ENCODE measurements around the gene TNFAIP8. TPM values are rescaled to one million over a fixed set of nuclear protein-coding genes. Genes with fewer than 3 reads are reported as not detected.

The TNFAIP8 gene
- total RNA-seq, 1 donor from 2014 or later = 17.1 TPM

DNA sequence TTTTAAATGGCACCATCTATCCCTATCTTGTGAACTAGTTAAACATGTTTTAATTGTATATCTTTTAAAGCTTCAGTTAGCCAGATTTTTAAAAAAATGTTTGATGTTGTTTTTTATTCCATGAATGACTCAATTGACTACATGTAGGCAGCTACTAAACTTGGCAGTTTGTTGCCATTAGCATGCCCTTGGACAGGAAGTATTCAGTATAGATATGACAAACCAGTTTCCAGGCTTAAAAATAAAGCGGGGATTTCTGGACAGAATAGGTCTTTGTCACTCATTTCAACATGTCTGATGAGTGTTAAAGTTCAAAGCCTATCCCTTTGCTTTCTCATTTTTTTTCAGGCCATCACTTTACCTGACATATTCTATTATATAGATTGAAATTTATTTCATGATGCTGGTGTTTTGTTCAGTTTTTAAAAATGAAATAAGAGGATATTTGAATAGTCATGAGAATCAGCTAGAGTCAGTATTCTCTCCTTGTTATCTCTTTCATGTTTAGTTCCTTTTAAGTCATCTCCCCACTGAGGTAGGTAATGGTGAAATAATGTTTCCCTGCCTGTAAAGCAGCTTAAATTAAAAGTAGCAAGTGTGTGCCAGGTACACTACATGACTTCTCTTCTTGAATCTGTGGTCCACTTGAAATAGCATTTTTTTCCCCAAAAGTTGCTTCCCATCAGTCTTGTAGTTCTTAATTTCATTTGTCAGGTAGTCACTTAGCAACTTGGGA, 11.9 kb downstream of the TNFAIP8 start:
- no peak for DNase-seq (ENCODE audit: low spot score)

DNA sequence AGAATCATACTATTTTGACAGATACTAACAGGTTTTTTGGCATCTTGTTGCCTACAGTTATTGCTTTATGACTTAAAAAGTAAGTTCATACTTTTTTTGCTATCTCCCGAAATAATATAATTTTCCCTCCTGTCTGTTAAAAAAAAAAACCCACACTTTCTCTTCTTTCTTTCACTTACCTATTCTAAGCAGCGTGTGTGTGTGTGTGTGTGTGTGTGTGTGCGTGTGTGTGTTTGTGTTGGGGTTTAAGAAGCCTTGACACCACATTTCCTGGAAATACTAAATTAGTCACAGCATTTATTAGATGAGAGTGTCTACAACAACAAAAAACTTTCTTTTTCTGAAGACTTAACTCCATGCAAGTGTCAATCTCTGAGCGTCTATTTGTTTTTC, 12.4 kb downstream of the TNFAIP8 start:
- no peak for DNase-seq (ENCODE audit: low spot score)

DNA sequence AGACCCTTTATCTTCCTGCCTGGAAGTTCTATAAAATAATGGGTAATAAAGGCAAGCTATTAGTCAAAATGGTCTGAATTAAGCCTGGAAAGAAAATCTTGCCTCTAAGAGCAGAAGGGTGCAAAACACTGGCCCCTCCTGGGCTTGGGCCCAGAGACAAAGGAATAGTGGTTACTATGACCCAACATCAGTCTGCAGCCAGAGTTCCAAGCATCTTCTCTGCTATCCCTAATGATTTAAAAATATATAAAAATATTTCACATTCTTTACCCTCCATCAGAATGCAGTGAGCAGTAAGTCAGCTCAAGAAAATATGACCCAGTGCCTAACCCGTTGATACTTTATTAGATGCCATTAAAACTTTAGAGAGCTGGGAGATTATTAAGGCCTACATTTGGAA, 14.7 kb downstream of the TNFAIP8 start:
- no peak for DNase-seq (ENCODE audit: low spot score)

DNA sequence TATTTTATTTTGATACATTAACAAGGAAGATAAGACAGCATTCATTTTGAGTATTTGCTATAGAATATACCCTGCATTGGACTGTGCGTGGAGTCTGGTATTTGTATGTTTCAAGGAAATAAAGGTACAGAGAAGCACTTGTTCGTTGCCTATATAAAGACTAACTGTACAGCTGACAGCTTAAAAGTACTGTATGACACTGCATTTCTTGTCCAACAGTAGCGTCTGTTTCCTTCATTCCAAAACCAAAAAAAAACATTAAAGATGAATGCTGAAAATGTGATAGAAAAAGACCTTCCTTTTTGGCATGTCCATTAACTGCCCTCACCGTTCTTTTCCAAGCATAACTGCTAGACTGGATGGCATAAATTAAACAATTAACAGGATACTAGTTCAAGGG, 15.3 kb downstream of the TNFAIP8 start:
- no peak for DNase-seq (ENCODE audit: low spot score)

DNA sequence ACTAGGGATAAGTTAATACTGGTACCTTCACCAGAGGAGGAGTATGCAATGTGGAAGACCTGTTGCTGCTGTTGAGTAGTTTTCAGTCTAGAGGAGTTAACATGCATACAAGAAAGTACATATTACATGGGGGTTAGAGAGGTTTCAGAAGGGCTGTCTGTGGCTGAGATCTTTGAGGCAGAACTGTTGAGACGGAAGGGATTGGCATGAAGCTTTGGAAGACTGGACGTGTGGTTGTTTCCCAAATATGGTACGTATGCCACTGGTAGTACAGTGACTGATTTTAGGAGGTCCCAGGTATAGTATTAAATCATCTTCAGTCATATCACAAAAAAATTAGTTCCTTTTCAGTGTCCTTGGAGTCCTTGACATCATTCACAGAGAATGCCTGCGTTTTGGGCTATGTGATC, 17.6 kb downstream of the TNFAIP8 start:
- no peak for DNase-seq (ENCODE audit: low spot score)

DNA sequence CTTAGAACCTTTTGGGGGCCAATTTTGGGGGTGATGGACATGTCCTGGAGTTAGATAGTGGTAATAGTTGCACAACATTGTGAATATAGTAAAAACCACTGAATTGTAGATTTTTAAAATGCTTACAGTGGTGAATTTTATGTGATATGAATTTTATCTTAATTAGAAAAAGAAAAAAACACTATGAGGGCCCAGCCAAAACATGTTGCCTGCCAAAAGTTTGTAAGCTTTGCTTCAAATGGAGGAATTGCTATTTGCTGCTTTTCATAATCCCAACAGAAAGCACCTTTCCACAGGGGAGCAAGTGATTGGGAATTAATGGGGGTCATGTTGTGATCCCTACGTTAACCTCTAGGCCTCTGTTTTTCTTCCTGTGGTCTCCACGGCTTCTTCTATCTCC, 19.1 kb downstream of the TNFAIP8 start:
- DNase-seq (ENCODE audit: low spot score) = no peak

DNA sequence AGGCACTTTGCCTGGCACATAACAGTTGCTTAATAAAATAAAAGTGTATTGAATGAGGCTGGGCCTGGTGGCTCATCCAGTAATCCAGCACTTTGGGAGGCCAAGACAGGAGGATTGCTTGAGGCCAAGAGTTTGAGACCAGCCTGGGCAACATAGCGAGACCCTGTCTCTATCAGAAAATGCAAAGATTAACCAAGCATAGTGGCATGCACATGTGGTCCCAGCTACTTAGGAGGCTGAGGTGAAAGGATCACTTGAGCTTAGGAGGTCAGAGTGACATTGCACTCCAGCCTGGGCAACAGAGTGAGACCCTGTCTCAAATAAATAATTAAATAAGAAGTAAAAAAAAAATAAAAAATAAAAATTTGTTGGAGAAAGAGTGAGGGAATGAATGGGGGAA, 21.2 kb downstream of the TNFAIP8 start:
- no peak for DNase-seq (ENCODE audit: low spot score)

DNA sequence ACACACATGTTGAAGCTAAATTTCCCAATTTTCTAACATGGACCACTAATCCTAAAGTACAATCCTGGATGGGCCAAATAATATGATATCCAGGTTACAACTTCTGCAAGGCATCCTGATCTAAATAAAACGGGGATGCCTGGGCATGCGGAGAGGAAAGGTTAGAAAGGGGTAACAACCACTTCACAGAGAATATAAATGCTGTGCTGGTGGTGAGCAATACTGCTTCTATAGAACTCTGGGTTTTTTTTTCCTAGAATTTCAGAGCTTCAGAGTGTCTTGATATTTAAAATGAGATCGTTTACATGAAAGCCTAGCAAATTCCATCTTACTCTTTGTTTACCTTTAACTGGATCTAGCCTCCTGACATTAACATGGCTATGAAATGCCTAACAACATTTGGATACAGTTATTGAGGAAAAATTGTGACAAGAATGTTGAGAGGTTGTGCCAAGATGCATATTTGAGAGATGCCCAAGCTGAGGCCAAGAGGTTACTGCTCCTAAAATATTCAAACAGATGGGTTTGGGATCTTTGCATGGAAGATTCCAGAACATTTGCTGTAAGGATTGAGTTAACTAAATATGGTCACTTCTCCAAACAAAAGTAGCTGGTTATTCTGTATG, 22.4 kb downstream of the TNFAIP8 start:
- DNase-seq (ENCODE audit: low spot score) = no peak

DNA sequence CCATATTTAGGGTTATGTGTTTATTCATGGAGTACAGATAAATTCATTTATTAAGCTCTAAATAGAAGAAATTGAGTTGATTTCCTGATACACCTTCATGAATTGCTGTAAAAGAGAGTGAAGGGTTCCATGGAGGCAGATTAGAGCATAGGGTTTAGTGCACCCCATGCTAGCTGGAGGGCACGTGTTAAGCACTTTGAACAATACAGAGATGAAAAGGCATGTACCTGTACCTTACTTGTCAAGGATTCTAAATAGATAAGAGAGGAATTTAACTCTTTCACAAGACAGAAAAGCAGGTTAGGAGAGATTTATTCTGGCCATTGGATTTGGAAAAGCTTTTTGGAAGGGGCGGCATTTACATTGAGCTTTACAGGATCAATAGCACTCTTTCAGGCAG, 23.3 kb downstream of the TNFAIP8 start:
- DNase-seq (ENCODE audit: low spot score) = no peak

DNA sequence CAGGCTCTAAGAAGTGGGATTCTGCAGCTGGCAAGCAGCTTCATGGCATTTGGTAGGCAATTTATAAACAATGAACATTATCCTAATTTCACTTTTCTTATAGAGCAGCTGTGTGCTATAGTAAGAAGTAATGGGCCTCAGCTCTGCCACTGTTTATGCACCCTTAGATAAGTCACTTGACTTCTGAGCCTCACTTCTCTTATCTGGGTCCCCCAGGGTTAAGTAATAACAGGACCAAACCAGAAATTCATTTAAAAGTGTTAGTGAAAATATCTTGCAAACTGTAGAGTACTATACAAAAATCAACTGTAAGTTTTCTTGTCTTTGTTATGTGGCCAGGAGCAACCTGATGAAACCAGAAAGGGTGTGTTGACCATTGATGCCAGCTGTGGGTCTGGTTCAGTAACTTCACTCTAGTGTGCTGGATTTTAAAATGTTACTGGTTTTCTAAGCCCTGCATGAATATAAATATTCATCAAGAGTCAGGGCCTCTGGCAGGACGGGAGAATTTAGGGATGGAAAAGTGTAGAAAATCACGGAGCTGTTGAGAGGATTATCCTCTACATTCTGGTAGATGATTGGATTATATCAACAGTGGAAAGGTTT, 24.2 kb downstream of the TNFAIP8 start:
- no peak for DNase-seq (ENCODE audit: low spot score)

DNA sequence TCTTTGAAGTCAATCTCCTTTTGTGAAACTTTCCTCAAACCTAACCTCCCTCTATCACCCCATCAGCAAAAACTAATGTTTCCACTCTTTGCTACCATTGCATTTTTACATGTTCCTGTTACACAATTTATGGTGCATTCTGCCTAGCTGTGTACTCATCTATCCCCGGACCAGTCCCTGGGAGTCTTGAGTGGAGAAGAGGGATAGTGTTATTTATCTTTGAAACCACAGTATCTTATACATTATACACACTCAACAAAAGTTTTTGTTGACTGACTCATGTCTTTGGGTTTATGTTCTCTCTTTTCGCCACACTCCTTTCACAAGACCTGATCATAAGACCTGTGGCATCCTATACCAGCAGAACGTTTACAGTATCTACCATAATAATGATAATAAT, 26.4 kb downstream of the TNFAIP8 start:
- no peak for DNase-seq (ENCODE audit: low spot score)

DNA sequence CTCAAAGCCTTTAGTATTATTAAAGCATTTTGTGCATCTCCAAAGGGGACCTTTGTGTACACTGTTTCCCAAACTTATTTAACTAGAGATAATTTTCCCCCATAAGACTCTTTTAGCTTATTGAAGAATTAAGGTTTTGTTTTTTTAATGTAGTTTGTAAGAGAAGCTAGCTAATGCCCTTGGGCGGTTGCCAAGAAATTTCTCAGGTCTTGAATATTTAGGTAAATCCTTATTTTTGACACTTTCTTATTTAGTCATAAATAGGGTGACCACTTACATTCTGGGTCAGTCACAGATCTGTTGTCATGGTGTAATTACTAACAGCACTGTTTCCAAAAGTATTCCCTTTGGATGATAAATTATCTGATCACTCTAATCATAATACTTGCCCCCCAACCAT, 27.2 kb downstream of the TNFAIP8 start:
- DNase-seq (ENCODE audit: low spot score) = no peak

DNA sequence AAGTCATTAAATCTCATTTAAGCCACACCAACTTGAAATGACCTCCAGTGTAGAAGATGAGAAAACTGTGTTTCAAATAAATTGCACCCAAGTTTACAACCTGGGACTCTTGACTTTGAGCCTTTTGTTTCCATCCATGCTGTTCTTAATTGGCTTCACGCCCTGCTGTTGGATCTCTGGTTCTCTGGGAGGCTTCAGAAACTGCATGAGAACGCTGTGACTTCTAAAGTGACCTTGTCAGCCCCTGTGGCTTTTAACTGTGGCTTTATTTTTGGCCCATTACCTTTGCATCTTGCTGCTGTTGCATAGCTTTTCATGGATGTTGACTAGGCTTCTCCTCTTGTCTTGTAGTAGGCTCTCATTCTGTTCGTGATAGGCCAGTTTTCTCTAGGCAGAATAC, 29.3 kb downstream of the TNFAIP8 start:
- DNase-seq (ENCODE audit: low spot score) = no peak

DNA sequence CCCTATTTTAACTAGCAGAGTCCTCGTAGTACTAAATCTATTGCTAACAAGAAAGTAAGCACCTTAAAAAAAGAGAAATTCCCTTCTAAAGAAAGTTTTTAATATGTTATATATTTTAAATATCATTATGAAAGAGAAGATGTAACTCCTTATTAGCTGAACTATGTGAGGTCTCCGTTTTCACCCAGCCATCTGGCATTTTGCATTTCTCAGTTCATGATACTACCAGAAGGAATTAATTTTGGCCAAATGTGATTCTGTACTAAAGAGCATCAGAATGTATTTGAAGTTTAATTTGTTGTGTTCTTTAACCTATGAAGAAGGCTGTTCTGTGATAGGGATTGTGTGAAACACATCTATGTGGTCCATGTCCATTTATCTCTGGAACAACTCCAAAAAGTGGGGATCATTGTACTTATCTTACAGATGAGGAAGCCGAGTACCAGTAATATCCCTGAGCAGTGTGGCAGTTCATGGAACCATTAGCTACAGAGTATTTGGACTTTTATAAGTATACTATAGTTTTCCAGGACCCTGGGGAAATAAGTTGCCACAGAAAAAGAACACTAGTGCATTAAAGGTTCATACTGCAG, 29.8 kb downstream of the TNFAIP8 start:
- DNase-seq (ENCODE audit: low spot score) = no peak

DNA sequence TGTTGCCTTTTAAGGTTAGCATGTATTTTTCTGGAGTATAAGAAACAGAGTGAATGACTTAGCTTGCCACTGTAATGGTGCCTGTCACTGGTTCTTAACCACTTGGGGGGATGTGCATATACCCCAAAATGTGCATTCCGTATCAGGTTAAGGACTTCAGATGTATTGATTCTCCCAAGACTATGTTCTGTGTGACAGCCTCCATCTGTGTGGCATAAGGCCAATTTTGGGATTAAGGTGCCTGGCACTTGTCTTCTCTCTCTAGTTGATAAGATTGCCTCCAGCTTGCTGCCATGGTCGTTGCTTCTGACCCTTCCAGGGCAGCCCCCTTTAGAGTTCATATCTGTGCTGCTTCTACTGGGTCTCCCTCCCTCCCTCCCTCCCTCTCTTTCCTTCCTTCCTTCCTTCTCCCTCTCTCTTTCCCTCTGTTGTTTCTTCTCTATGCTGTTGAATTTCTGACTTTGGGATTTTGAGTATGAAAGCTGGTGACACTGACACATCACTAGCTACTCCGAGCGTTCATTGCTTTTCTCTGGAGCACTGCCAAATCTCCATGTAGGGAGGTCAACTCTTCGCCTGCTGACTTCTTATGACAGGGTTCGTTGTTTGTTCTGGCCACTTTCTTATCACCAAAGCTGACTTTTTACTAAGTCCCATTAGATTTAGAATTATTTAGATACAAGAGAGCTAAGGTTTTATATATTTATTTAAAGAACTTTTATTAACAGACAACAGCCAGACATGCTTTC, 31.0 kb downstream of the TNFAIP8 start:
- peak; percentile 21 for DNase-seq (ENCODE audit: low spot score)

DNA sequence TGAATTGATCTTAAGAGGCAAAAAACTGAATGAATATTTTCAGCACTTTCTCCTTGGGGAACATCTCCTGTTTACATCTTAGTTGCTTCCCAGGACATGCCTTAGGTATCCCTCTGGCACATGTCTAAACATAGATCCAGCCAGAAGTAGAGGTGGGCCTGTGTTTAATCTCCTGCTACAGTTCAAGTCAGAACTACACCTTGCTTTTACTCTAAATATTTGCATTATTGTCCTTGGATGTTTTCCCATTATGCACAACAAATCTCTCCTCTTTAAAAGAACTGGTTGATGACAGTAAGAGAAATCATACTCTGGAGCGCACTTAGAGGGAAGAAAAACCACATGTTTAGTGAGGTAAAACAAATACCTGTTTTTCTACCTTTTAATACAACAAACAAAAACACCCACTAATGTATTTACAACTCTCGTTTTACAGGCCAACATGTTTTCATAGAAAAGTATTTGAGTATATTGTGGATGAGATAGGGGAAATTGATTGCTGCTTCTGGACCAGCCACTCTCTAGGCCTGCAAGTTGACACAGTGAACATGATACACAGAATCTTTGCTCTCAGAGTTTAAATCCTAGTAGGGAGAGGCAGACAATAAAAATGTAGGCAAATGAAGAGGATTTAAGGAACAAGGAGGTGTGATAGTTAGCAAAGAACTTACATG, 32.3 kb downstream of the TNFAIP8 start:
- no peak for DNase-seq (ENCODE audit: low spot score)

DNA sequence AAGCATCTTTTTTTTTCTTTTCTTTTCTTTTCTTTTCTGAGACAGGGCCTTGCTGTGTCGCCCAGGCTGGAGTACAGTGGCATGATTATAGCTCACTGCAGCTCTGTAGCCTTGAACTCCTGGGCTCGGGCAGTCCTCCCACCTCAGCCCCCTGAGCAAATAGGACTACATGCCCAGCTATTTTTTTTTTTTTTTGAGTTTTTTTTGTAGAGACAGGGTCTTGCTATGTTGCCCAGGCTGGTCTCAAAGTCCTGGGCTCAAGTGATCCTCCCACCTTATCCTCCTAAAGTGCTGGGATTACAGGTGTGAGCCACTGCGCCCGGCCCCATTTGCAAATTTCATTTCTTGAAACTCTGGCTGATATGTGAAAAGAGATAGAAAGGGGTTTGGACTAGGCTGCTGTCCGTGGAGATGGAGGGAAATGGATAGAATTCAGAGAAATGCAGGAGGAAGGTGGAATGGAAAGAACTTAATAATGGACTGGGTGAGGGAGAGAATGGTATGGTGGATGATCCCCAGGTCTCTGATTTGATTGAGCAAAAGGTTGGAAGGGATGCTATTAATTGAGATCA, 32.9 kb downstream of the TNFAIP8 start:
- DNase-seq (ENCODE audit: low spot score) = no peak

DNA sequence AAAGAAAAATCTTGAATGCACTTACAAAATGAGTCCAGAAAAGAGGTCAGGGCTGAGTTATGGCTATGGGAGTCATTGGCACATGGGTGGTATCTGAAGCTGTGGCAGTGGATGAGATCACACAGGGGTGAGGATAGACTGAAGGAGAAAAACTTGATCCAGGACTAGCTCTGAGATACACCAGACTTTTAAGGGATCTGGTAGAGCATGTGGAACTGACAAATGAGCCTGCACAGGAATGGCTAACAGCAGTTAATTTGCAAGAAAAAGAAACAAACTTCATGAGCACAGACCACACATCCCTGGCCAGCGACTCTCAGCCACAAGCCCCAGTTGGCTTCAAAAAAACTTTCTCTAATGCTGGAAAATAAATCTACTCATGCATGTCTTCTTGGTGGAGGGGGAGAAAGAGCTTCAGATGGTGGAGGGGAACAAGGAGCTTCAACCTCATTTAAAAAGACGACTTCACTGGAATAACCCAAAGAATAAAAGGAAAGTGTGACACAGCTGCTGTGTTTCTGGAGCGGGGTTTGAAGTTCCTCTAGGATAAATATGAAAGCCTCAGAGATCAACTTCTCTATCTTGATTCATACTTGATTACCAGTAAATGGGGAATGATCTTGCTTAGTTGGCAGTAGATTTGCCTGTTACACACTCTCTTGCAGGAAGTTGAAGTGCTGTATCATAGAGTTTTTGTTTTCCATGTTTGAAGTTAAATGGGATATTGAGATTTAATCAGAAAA, 33.6 kb downstream of the TNFAIP8 start:
- peak; percentile 28 for DNase-seq (ENCODE audit: low spot score)

DNA sequence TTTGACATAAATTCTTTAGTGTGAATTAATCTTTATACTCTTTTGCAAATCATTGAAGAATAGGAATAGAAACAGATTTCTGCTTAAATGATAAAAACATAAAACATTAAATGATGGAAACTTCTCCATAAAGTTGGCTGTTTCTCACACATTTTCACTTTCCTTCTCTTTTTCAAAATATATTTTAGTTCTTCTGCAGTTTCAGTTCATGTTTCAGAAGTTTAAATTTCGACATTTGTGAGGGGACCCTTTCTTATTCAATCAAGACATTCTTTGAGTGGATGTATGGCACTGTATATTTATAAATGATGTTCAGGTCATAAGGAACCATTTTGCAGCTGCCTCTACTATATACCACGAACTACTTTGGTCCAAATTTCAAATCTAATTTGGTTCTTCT, 34.6 kb downstream of the TNFAIP8 start:
- no peak for DNase-seq (ENCODE audit: low spot score)

DNA sequence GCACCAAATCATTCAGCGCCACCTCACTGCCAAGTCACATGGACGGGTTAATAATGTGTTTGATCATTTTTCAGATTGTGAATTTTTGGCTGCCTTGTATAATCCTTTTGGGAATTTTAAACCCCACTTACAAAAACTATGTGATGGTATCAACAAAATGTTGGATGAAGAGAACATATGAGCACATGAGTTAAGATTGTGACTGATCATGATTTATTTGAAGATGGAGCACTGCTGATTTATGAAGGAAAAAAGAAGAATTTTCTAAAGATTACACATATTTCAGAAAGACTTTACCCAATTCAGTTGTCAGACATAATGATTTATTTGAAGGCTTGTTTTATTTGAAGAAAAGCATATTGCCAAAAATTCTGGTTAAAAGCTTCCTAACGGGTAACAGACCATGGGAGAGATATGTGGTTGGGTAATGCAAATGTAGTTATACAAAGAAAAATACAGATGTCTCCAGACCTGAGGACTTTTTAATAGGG, 37.4 kb downstream of the TNFAIP8 start:
- no peak for DNase-seq (ENCODE audit: low spot score)
